HepG2 (cell line): Measurements from ENCODE around the gene TAB2. TPM values are rescaled to one million over a fixed set of nuclear protein-coding genes. Genes with fewer than 3 reads are reported as not detected.

ENCODE experiments used
- ATAC-seq: fragments of 200-7000 bp; cut with Tn5 transposase; 3 replicates; pipeline ENCODE4 v1.9.1; 2020; ENCODE audit warnings: mild to moderate bottlenecking, moderate library complexity
- BruUV-seq: library from RNA; stranded (reverse); fragments of 400-500 nt; replicated peaks from 2 replicates; lab custom pipeline; 2021; lab: Mats Ljungman, UMichigan
- CTCF ChIA-PET: fragments of 300-600 bp; formaldehyde crosslinking; extraction: SDS; loops from one replicate; lab custom pipeline; 2021; ENCODE audit warnings: low total read pairs, inconsistent platforms, low intra/inter-chr PET ratio; lab: Yijun Ruan, JAX
- POLR2A ChIA-PET: fragments of 350-600 bp; sonication (Branson Sonifier 250); formaldehyde crosslinking; loops from one replicate; lab custom pipeline; 2020; ENCODE audit warnings: antibody characterized with exemption, inconsistent platforms; lab: Yijun Ruan, JAX
- DNase-seq: peaks from one replicate; pipeline ENCODE4 v3.0.0-alpha.2; 2015; ENCODE audit warnings: low spot score
- FAIRE-seq: peaks from 3 replicates; lab custom pipeline; 2011; peaks lifted over from hg19 to GRCh38; lab: Jason Lieb, UNC
- H2AFZ ChIP-seq: one replicate; pipeline ENCODE4 v1.6.1; 2011; ENCODE audit warnings: low read length, inconsistent platforms
- H3K27ac ChIP-seq: fragments of 300-600 bp; 3 replicates; pipeline ENCODE4 v1.8.0; 2011; ENCODE audit warnings: mixed run types, mild to moderate bottlenecking, mixed read lengths, low read length, inconsistent platforms; ENCODE audit not compliant: insufficient read depth; ENCODE audit errors: extremely low read length
- H3K27me3 ChIP-seq, 2 experiments: fragments of 200-600 bp in 1 of 2; 2 replicates in 1 of 2; 3 replicates in 1 of 2; pipeline versions ENCODE4 v1.6.0 to v1.8.0; 2011; ENCODE audit warnings: low read length in 2 of 2, mild to moderate bottlenecking in 2 of 2, moderate library complexity in 2 of 2, inconsistent platforms in 1 of 2; ENCODE audit not compliant: insufficient read depth in 2 of 2, control insufficient read depth in 1 of 2
- H3K36me3 ChIP-seq, 2 experiments: fragments of 200-600 bp in 1 of 2; replicated peaks in 1 of 2; 2 replicates in 1 of 2; 3 replicates in 1 of 2; pipeline versions ENCODE4 v1.5.1 to v1.8.0; 2011; ENCODE audit warnings: low read length in 2 of 2, inconsistent platforms in 1 of 2; ENCODE audit not compliant: insufficient read depth in 2 of 2, control insufficient read depth in 1 of 2
- H3K4me1 ChIP-seq: 2 replicates; pipeline ENCODE4 v1.5.1; 2012; ENCODE audit warnings: low read length, inconsistent platforms; ENCODE audit not compliant: insufficient read depth
- H3K4me2 ChIP-seq: 2 replicates; pipeline ENCODE4 v1.6.0; 2011; ENCODE audit warnings: low read depth, low read length, inconsistent platforms
- H3K4me3 ChIP-seq, 3 experiments: fragments of 200-600 bp in 1 of 3; sonication (generic), shearing (Covaris generic) in 1 of 3; replicated peaks in 1 of 3; 2 replicates each; pipeline ENCODE4 v1.5.1; 2011 to 2016; ENCODE audit warnings: low read length in 3 of 3, inconsistent platforms in 2 of 3, low read depth in 2 of 3, mild to moderate bottlenecking in 2 of 3, control low read depth in 1 of 3, mixed read lengths in 1 of 3; ENCODE audit not compliant: insufficient read depth in 1 of 3
- H3K79me2 ChIP-seq: one replicate; pipeline ENCODE4 v1.6.1; 2011; ENCODE audit warnings: low read length, inconsistent platforms; ENCODE audit not compliant: insufficient read depth
- H3K9ac ChIP-seq: 2 replicates; pipeline ENCODE4 v1.6.0; 2011; ENCODE audit warnings: mild to moderate bottlenecking, low read depth, low read length, inconsistent platforms; ENCODE audit not compliant: insufficient read depth
- H3K9me3 ChIP-seq: 2 replicates; pipeline ENCODE4 v1.5.1; 2012; ENCODE audit warnings: mild to moderate bottlenecking, low read length
- H4K20me1 ChIP-seq: 2 replicates; pipeline ENCODE4 v1.6.0; 2011; ENCODE audit warnings: inconsistent platforms, mild to moderate bottlenecking, low read length, moderate library complexity; ENCODE audit not compliant: insufficient read depth
- AGO2 ChIP-seq: fragments of 200-400 bp; formaldehyde crosslinking; optimal IDR thresholded peaks from 2 replicates; pipeline ENCODE3; 2017; ENCODE audit warnings: mild to moderate bottlenecking, low read depth, low read length, moderate library complexity
- DNMT3B ChIP-seq: conservative IDR thresholded peaks from 2 replicates; pipeline ENCODE4 v1.6.1; 2016; ENCODE audit warnings: missing biosample characterization, control low read depth
- IRX3 ChIP-seq: sonication (generic); formaldehyde crosslinking; IDR thresholded peaks from 2 replicates; pipeline ENCODE4 v1.8.1; 2023; ENCODE audit warnings: mild to moderate bottlenecking, low read depth, missing genetic modification reagents, borderline replicate concordance
- KLF16 ChIP-seq, 2 experiments: sonication (generic) in 1 of 2; formaldehyde crosslinking in 1 of 2; IDR thresholded peaks; 2 replicates each; pipeline versions ENCODE4 v1.6.1 to v1.8.0; 2016 to 2023; ENCODE audit warnings: missing genetic modification reagents in 2 of 2, missing compliant biosample characterization in 1 of 2
- NFIB ChIP-seq: sonication (generic); formaldehyde crosslinking; IDR thresholded peaks from 2 replicates; pipeline ENCODE4 v1.9.0; 2021; ENCODE audit warnings: missing genetic modification reagents, mild to moderate bottlenecking, borderline replicate concordance
- NRL ChIP-seq: sonication (generic); formaldehyde crosslinking; IDR thresholded peaks from 2 replicates; pipeline ENCODE4 v1.5.0; 2020; ENCODE audit warnings: missing genetic modification reagents, mild to moderate bottlenecking, moderate library complexity, borderline replicate concordance
- POLR2G ChIP-seq: fragments of 200-400 bp; formaldehyde crosslinking; IDR thresholded peaks from 2 replicates; pipeline ENCODE4 v1.6.1; 2018; ENCODE audit warnings: mild to moderate bottlenecking, low read depth, low read length, moderate library complexity
- PPARG ChIP-seq: conservative IDR thresholded peaks from 2 replicates; pipeline ENCODE4 v1.6.1; 2016; ENCODE audit warnings: missing biosample characterization, missing genetic modification reagents
- SIX4 ChIP-seq: sonication (generic); formaldehyde crosslinking; IDR thresholded peaks from 2 replicates; pipeline ENCODE4 v1.4.0; 2020; ENCODE audit warnings: missing genetic modification reagents
- SMARCE1 ChIP-seq: fragments of 450-650 bp; IDR thresholded peaks from 2 replicates; pipeline ENCODE4 v1.6.1; 2017; ENCODE audit warnings: borderline replicate concordance
- TBX3 ChIP-seq: fragments of 450-650 bp; IDR thresholded peaks from 2 replicates; pipeline ENCODE4 v1.6.1; 2017; ENCODE audit warnings: antibody characterized with exemption, mild to moderate bottlenecking, inconsistent platforms, borderline replicate concordance
- THYN1 ChIP-seq: sonication (generic); formaldehyde crosslinking; IDR thresholded peaks from 2 replicates; pipeline ENCODE4 v1.8.1; 2023; ENCODE audit warnings: low read depth, mild to moderate bottlenecking, moderate library complexity, missing genetic modification reagents, borderline replicate concordance
- ZFP36 ChIP-seq: fragments of 150-350 bp; IDR thresholded peaks from 2 replicates; pipeline ENCODE4 v1.6.1; 2018; ENCODE audit warnings: borderline replicate concordance, low read length, low read depth; ENCODE audit not compliant: partially characterized antibody
- ZNF263 ChIP-seq: sonication (generic); formaldehyde crosslinking; IDR thresholded peaks from 2 replicates; pipeline ENCODE4 v1.4.0; 2020; ENCODE audit warnings: missing genetic modification reagents
- ZNF709 ChIP-seq: sonication (generic); formaldehyde crosslinking; IDR thresholded peaks from 2 replicates; pipeline ENCODE4 v1.5.0; 2020; ENCODE audit warnings: mild to moderate bottlenecking, missing genetic modification reagents
- ZNF878 ChIP-seq: sonication (generic); formaldehyde crosslinking; IDR thresholded peaks from 2 replicates; pipeline ENCODE4 v1.8.1; 2023; ENCODE audit warnings: mild to moderate bottlenecking, missing genetic modification reagents, moderate library complexity
- WGBS: methylation state at CpG from one replicate; pipeline ENCODE4 v1.1.6; 2017; ENCODE audit warnings: low lambda C conversion rate; 5-methylcytosine and 5-hydroxymethylcytosine counted together
- in situ Hi-C: cut with HindIII; loops from 2 replicates; pipeline ENCODE4 v1.10.0; 2017; ENCODE audit warnings: low pct_unique_long_range_greater_than_20kb; ENCODE audit not compliant: extremely low pct_ligation_motif_present
- intact Hi-C: fragments of 100-400 bp; cut with micrococcal nuclease; formaldehyde crosslinking; loops from one replicate; pipeline ENCODE4 v1.10.0; 2022; ENCODE audit not compliant: unreplicated experiment
- polyA plus RNA-seq, 8 experiments: library from polyadenylated mRNA; depleted of rRNA in 3 of 8; stranded (reverse) in 7 of 8; unstranded in 1 of 8; fragments of >200 nt; fragmentation: Illumina TruSeq in 4 of 8; extraction: Trizol in 4 of 8; gene quantifications; 2 replicates each; pipeline versions ENCODE4 v1.2.1 to v1.2.3, GENCODE V29; 2011 to 2016; ENCODE audit warnings: low read depth in 4 of 8, missing spikeins in 1 of 8, mixed read lengths in 1 of 8; ENCODE audit not compliant: insufficient read depth in 1 of 8
- total RNA-seq, 5 experiments: library from RNA; depleted of rRNA; stranded (reverse); fragments of >200 nt; fragmentation: Illumina TruSeq; extraction: Trizol; gene quantifications; 2 replicates each; pipeline ENCODE4 v1.2.3, GENCODE V29; 2016; ENCODE audit warnings: low read depth in 1 of 5
- TF ChIP-seq, protein P1 (sequence below): sonication (generic); formaldehyde crosslinking; IDR thresholded peaks from 2 replicates; pipeline ENCODE4 v1.8.0; 2022; ENCODE audit warnings: missing genetic modification reagents, mild to moderate bottlenecking, borderline replicate concordance
- TF ChIP-seq, protein P2 (sequence below): sonication (generic); formaldehyde crosslinking; IDR thresholded peaks from 2 replicates; pipeline ENCODE4; 2020; ENCODE audit warnings: missing genetic modification reagents, mild to moderate bottlenecking, borderline replicate concordance
- TF ChIP-seq, protein P3 (sequence below): IDR thresholded peaks from 2 replicates; pipeline ENCODE4 v1.6.1; 2016; ENCODE audit warnings: low read depth, control low read depth

TAB2 gene
- total and polyA plus RNA-seq, 2 of the 13 experiments (the other 11 are each of a cell fraction or from before 2014, with no cell fraction given) = 23.7 to 50.2 TPM

DNA sequence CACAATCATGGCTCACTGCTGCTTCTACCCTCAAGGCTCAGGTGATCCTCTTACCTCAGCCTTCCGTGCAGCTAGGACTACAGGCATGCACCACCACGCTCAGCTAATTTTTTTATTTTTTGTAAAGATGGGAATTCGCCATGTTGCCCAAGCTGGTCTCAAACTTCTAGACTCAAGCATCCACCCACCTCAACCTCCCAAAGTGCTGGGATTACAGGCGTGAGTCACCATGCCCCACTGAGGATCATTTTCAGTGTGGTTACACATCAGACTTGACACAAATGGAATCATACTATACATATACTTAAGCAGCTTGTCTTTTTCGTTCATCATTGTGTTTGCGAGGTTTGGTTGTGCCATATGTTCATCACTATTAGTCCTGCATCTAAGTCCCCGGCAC lies 140.7 kb downstream of the TAB2 start:
- no peak for ATAC-seq
- Histone ChIP-seq H3K4me1 (peaks cover 21% of the 10 kb centered on the region), H3K79me2 (no peaks in the 10 kb centered on the region), H3K9ac (no peak overlapping the region), H2AFZ (no peak overlapping the region), H3K27ac (no peak overlapping the region), H3K9me3 (no peaks in the 10 kb centered on the region), H3K27me3 (no peaks in the 10 kb centered on the region), H4K20me1 (no peaks in the 10 kb centered on the region), H3K4me3 (no peak overlapping the region), H3K4me2 (no peak overlapping the region), H3K36me3 (no peaks in the 10 kb centered on the region; a peak in 1 of 5 replicates)
- WGBS = 96% methylated on average over 7 of the region's 7 CpGs
- no peak for FAIRE-seq
- no TSS peak for BruUV-seq
- CTCF ChIA-PET = no interaction called here
- in situ Hi-C loops = no loop called here
- no peak for DNase-seq
- POLR2A ChIA-PET = no interaction called here
- intact Hi-C loops = no loop called here
- TF ChIP-seq ZNF263 (no peak), DNMT3B (CRISPR knock-in tag) (no peak), NFIB (CRISPR knock-in tag) (no peak), ZNF709 (CRISPR knock-in tag) (no peak), SMARCE1 (no peak), AGO2 (no peak), PPARG (no peak), TBX3 (no peak), NRL (CRISPR knock-in tag) (no peak), KLF16 (CRISPR knock-in tag; IDR thresholded peaks at IDR 0.05) (no peak), ZNF878 (CRISPR knock-in tag) (no peak), IRX3 (no peak), SIX4 (no peak), POLR2G (no peak), ZFP36 (no peak), THYN1 (CRISPR knock-in tag) (no peak)
- TF ChIP-seq, protein P1, sequence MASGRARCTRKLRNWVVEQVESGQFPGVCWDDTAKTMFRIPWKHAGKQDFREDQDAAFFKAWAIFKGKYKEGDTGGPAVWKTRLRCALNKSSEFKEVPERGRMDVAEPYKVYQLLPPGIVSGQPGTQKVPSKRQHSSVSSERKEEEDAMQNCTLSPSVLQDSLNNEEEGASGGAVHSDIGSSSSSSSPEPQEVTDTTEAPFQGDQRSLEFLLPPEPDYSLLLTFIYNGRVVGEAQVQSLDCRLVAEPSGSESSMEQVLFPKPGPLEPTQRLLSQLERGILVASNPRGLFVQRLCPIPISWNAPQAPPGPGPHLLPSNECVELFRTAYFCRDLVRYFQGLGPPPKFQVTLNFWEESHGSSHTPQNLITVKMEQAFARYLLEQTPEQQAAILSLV (CRISPR knock-in tag) = no peak
- TF ChIP-seq, protein P2, sequence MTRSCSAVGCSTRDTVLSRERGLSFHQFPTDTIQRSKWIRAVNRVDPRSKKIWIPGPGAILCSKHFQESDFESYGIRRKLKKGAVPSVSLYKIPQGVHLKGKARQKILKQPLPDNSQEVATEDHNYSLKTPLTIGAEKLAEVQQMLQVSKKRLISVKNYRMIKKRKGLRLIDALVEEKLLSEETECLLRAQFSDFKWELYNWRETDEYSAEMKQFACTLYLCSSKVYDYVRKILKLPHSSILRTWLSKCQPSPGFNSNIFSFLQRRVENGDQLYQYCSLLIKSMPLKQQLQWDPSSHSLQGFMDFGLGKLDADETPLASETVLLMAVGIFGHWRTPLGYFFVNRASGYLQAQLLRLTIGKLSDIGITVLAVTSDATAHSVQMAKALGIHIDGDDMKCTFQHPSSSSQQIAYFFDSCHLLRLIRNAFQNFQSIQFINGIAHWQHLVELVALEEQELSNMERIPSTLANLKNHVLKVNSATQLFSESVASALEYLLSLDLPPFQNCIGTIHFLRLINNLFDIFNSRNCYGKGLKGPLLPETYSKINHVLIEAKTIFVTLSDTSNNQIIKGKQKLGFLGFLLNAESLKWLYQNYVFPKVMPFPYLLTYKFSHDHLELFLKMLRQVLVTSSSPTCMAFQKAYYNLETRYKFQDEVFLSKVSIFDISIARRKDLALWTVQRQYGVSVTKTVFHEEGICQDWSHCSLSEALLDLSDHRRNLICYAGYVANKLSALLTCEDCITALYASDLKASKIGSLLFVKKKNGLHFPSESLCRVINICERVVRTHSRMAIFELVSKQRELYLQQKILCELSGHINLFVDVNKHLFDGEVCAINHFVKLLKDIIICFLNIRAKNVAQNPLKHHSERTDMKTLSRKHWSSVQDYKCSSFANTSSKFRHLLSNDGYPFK = no peak
- TF ChIP-seq, protein P3, sequence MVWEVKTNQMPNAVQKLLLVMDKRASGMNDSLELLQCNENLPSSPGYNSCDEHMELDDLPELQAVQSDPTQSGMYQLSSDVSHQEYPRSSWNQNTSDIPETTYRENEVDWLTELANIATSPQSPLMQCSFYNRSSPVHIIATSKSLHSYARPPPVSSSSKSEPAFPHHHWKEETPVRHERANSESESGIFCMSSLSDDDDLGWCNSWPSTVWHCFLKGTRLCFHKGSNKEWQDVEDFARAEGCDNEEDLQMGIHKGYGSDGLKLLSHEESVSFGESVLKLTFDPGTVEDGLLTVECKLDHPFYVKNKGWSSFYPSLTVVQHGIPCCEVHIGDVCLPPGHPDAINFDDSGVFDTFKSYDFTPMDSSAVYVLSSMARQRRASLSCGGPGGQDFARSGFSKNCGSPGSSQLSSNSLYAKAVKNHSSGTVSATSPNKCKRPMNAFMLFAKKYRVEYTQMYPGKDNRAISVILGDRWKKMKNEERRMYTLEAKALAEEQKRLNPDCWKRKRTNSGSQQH (CRISPR knock-in tag) = no peak
